HepG2 (cell line): Measurements from ENCODE around the gene OBP2A. TPM values are rescaled to one million over a fixed set of nuclear protein-coding genes. Genes with fewer than 3 reads are reported as not detected.

ENCODE experiments used
- ATAC-seq: fragments of 200-7000 bp; cut with Tn5 transposase; 3 replicates; pipeline ENCODE4 v1.9.1; 2020; ENCODE audit warnings: mild to moderate bottlenecking, moderate library complexity
- BruUV-seq: library from RNA; stranded (reverse); fragments of 400-500 nt; replicated peaks from 2 replicates; lab custom pipeline; 2021; lab: Mats Ljungman, UMichigan
- CTCF ChIA-PET: fragments of 300-600 bp; formaldehyde crosslinking; extraction: SDS; loops from one replicate; lab custom pipeline; 2021; ENCODE audit warnings: low total read pairs, inconsistent platforms, low intra/inter-chr PET ratio; lab: Yijun Ruan, JAX
- POLR2A ChIA-PET: fragments of 350-600 bp; sonication (Branson Sonifier 250); formaldehyde crosslinking; loops from one replicate; lab custom pipeline; 2020; ENCODE audit warnings: antibody characterized with exemption, inconsistent platforms; lab: Yijun Ruan, JAX
- DNase-seq: peaks from one replicate; pipeline ENCODE4 v3.0.0-alpha.2; 2015; ENCODE audit warnings: low spot score
- FAIRE-seq: peaks from 3 replicates; lab custom pipeline; 2011; peaks lifted over from hg19 to GRCh38; lab: Jason Lieb, UNC
- H2AFZ ChIP-seq: one replicate; pipeline ENCODE4 v1.6.1; 2011; ENCODE audit warnings: low read length, inconsistent platforms
- H3K27ac ChIP-seq: fragments of 300-600 bp; 3 replicates; pipeline ENCODE4 v1.8.0; 2011; ENCODE audit warnings: mixed run types, mild to moderate bottlenecking, mixed read lengths, low read length, inconsistent platforms; ENCODE audit not compliant: insufficient read depth; ENCODE audit errors: extremely low read length
- H3K27me3 ChIP-seq, 2 experiments: fragments of 200-600 bp in 1 of 2; 2 replicates in 1 of 2; 3 replicates in 1 of 2; pipeline versions ENCODE4 v1.6.0 to v1.8.0; 2011; ENCODE audit warnings: low read length in 2 of 2, mild to moderate bottlenecking in 2 of 2, moderate library complexity in 2 of 2, inconsistent platforms in 1 of 2; ENCODE audit not compliant: insufficient read depth in 2 of 2, control insufficient read depth in 1 of 2
- H3K36me3 ChIP-seq, 2 experiments: fragments of 200-600 bp in 1 of 2; replicated peaks in 1 of 2; 2 replicates in 1 of 2; 3 replicates in 1 of 2; pipeline versions ENCODE4 v1.5.1 to v1.8.0; 2011; ENCODE audit warnings: low read length in 2 of 2, inconsistent platforms in 1 of 2; ENCODE audit not compliant: insufficient read depth in 2 of 2, control insufficient read depth in 1 of 2
- H3K4me1 ChIP-seq: 2 replicates; pipeline ENCODE4 v1.5.1; 2012; ENCODE audit warnings: low read length, inconsistent platforms; ENCODE audit not compliant: insufficient read depth
- H3K4me2 ChIP-seq: 2 replicates; pipeline ENCODE4 v1.6.0; 2011; ENCODE audit warnings: low read depth, low read length, inconsistent platforms
- H3K4me3 ChIP-seq, 3 experiments: fragments of 200-600 bp in 1 of 3; sonication (generic), shearing (Covaris generic) in 1 of 3; replicated peaks in 1 of 3; 2 replicates each; pipeline ENCODE4 v1.5.1; 2011 to 2016; ENCODE audit warnings: low read length in 3 of 3, inconsistent platforms in 2 of 3, low read depth in 2 of 3, mild to moderate bottlenecking in 2 of 3, control low read depth in 1 of 3, mixed read lengths in 1 of 3; ENCODE audit not compliant: insufficient read depth in 1 of 3
- H3K79me2 ChIP-seq: one replicate; pipeline ENCODE4 v1.6.1; 2011; ENCODE audit warnings: low read length, inconsistent platforms; ENCODE audit not compliant: insufficient read depth
- H3K9ac ChIP-seq: 2 replicates; pipeline ENCODE4 v1.6.0; 2011; ENCODE audit warnings: mild to moderate bottlenecking, low read depth, low read length, inconsistent platforms; ENCODE audit not compliant: insufficient read depth
- H3K9me3 ChIP-seq: 2 replicates; pipeline ENCODE4 v1.5.1; 2012; ENCODE audit warnings: mild to moderate bottlenecking, low read length
- H4K20me1 ChIP-seq: 2 replicates; pipeline ENCODE4 v1.6.0; 2011; ENCODE audit warnings: inconsistent platforms, mild to moderate bottlenecking, low read length, moderate library complexity; ENCODE audit not compliant: insufficient read depth
- EHMT2 ChIP-seq: fragments of 200-600 bp; sonication (generic); IDR thresholded peaks from 2 replicates; pipeline ENCODE4 v1.7.0; 2017; ENCODE audit warnings: antibody characterized with exemption, low read depth, low read length, borderline replicate concordance
- REXO4 ChIP-seq: sonication (generic); formaldehyde crosslinking; IDR thresholded peaks from 2 replicates; pipeline ENCODE4 v1.8.0; 2022; ENCODE audit warnings: missing genetic modification reagents, mild to moderate bottlenecking, borderline replicate concordance
- RFXAP ChIP-seq: sonication (generic); formaldehyde crosslinking; IDR thresholded peaks from 2 replicates; pipeline ENCODE4 v1.4.0; 2020; ENCODE audit warnings: missing genetic modification reagents, borderline replicate concordance
- SMAD1 ChIP-seq: sonication (generic); formaldehyde crosslinking; IDR thresholded peaks from 2 replicates; pipeline ENCODE4 v1.4.0; 2020; ENCODE audit warnings: missing genetic modification reagents, low read depth, mild to moderate bottlenecking, borderline replicate concordance
- ZBTB33 ChIP-seq: sonication (generic); formaldehyde crosslinking; IDR thresholded peaks from 2 replicates; pipeline ENCODE4 v1.4.0; 2020; ENCODE audit warnings: missing genetic modification reagents
- ZKSCAN5 ChIP-seq: sonication (generic); formaldehyde crosslinking; IDR thresholded peaks from 2 replicates; pipeline ENCODE4 v1.5.1; 2020; ENCODE audit warnings: mild to moderate bottlenecking, missing genetic modification reagents
- ZNF256 ChIP-seq: sonication (generic); formaldehyde crosslinking; conservative IDR thresholded peaks from 2 replicates; pipeline ENCODE4 v1.4.0; 2020; ENCODE audit warnings: missing genetic modification reagents
- WGBS: methylation state at CpG from one replicate; pipeline ENCODE4 v1.1.6; 2017; ENCODE audit warnings: low lambda C conversion rate; 5-methylcytosine and 5-hydroxymethylcytosine counted together
- in situ Hi-C: cut with HindIII; loops from 2 replicates; pipeline ENCODE4 v1.10.0; 2017; ENCODE audit warnings: low pct_unique_long_range_greater_than_20kb; ENCODE audit not compliant: extremely low pct_ligation_motif_present
- intact Hi-C: fragments of 100-400 bp; cut with micrococcal nuclease; formaldehyde crosslinking; loops from one replicate; pipeline ENCODE4 v1.10.0; 2022; ENCODE audit not compliant: unreplicated experiment
- polyA plus RNA-seq, 8 experiments: library from polyadenylated mRNA; depleted of rRNA in 3 of 8; stranded (reverse) in 7 of 8; unstranded in 1 of 8; fragments of >200 nt; fragmentation: Illumina TruSeq in 4 of 8; extraction: Trizol in 4 of 8; gene quantifications; 2 replicates each; pipeline versions ENCODE4 v1.2.1 to v1.2.3, GENCODE V29; 2011 to 2016; ENCODE audit warnings: low read depth in 4 of 8, missing spikeins in 1 of 8, mixed read lengths in 1 of 8; ENCODE audit not compliant: insufficient read depth in 1 of 8
- total RNA-seq, 5 experiments: library from RNA; depleted of rRNA; stranded (reverse); fragments of >200 nt; fragmentation: Illumina TruSeq; extraction: Trizol; gene quantifications; 2 replicates each; pipeline ENCODE4 v1.2.3, GENCODE V29; 2016; ENCODE audit warnings: low read depth in 1 of 5

Gene OBP2A
- total and polyA plus RNA-seq, 2 of the 13 experiments (the other 11 are each of a cell fraction or from before 2014, with no cell fraction given) = 0.32 TPM; not detected in 1

DNA sequence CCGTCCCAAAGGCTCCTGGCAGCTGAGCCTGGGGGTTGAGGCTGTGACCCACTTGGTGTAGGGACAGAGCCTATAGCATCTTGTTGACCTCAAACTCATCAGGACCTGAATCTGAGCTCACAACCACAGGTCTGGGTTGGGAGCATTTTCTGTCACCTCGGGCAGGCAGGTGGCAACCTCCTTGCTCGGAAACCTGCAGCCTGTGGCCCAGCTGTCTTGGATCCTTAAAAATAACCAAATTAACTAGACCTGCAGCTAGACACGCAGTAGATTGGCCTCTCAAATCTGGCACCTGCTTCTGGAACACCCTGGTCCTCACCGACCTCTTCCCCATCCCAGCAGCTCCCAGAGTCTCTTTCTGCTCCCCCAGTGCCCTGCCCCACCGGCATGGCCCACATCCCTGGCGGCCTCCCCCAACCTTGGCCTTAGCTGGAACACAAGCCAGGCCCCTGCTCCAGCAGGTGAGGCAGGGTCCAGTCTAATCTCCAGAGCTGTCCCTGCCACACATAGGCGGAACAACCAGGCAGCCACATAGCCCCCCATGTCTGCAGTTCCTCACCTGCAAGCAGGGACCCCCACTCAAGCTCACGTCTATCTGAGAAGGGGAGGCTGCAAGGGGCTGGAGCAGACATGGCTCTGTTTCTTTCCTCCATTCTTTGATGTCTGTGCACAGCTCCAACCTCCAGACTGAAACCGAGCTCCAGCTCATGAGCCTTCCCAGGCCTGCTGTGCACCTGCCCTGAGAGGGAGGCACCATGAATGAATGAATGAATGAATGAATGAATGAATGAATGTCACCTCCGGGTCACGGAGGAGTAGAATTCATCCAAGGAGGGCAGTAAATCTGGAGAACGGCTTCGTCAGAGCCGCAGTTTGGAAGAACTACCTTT, 43.9 kb downstream of the OBP2A start:
- no peak overlapping the region for H3K9ac ChIP-seq
- no peak for FAIRE-seq
- TF ChIP-seq ZNF256 (CRISPR knock-in tag) (no peak), RFXAP (CRISPR knock-in tag) (no peak), ZBTB33 (CRISPR knock-in tag) (no peak), SMAD1 (CRISPR knock-in tag) (no peak), EHMT2 (no peak), ZKSCAN5 (no peak), REXO4 (CRISPR knock-in tag) (no peak)
- TF ChIP-seq, all 625 proteins: peak for 0
- Histone ChIP-seq H2AFZ (no peak overlapping the region), H3K79me2 (no peaks in the 10 kb centered on the region), H3K4me3 (no peak overlapping the region), H3K27me3 (peaks cover 4 to 35% of the 10 kb centered on the region in 2 experiments; a peak in 4 of 5 replicates), H3K4me2 (no peak overlapping the region), H3K27ac (no peak overlapping the region), H3K36me3 (no peaks in the 10 kb centered on the region), H4K20me1 (no peaks in the 10 kb centered on the region), H3K9me3 (no peaks in the 10 kb centered on the region), H3K4me1 (no peaks in the 10 kb centered on the region)
- ChIA-PET CTCF (no interaction called here), POLR2A (no interaction called here)
- intact Hi-C loops (no loop called here), in situ Hi-C loops (no loop called here)
- DNase-seq (no peak), ATAC-seq (no peak)
- 17% methylated on average over 5 of the region's 15 CpGs for WGBS
- BruUV-seq = no TSS peak
